ENCODE data around the gene TRMT10B. TPM values are rescaled to one million over a fixed set of nuclear protein-coding genes. Genes with fewer than 3 reads are reported as not detected.
"Not testable (repeated sequence)": the region's sequence is repeated elsewhere in the genome, so short reads cannot be mapped to it uniquely, and the experiment has no call there.

Gene TRMT10B
- polyA plus RNA-seq, 4 donors: 12.2 to 30.2 (median 18.2) TPM

GRCh38 chr9:37749129-37749528, 4.5 kb upstream of the TRMT10B start:
- DNase-seq (ENCODE audit: low read depth in 4 of 4, low spot score in 2 of 4): no peak

GRCh38 chr9:37751186-37751585, 2.4 kb upstream of the TRMT10B start:
- no peak for DNase-seq (ENCODE audit: low read depth in 4 of 4, low spot score in 2 of 4)

GRCh38 chr9:37751704-37752103, 1.9 kb upstream of the TRMT10B start:
- DNase-seq (ENCODE audit: low read depth in 4 of 4, low spot score in 2 of 4): not testable (repeated sequence)

DNA sequence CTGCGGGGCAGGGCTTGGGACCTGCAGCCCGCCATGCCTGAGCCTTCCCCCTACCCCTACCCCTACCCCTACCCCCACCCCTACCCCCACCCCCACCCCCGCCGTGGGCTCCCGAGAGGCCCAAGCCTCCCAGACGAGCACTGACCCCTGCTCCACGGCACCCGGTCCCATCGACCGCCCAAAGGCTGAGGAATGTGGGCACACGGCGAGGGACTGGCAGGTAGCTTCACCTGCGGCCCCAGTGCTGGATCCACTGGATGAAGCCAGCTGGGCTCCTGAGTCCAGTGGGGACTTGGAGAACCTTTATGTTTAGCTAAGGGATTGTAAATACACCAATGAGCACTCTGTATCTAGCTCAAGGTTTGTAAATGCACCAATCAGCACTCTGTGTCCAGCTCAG, 1.5 kb upstream of the TRMT10B start:
- DNase-seq (ENCODE audit: low read depth in 4 of 4, low spot score in 2 of 4): not testable (repeated sequence)

- no peak for DNase-seq (ENCODE audit: low read depth in 4 of 4, low spot score in 2 of 4)
These were observed 740 bp upstream of the TRMT10B start for GRCh38 chr9:37752642-37753488.

- no peak for DNase-seq (ENCODE audit: low read depth in 4 of 4, low spot score in 2 of 4)
These were observed 5.1 kb downstream of the TRMT10B start for GRCh38 chr9:37758747-37759146.

DNA sequence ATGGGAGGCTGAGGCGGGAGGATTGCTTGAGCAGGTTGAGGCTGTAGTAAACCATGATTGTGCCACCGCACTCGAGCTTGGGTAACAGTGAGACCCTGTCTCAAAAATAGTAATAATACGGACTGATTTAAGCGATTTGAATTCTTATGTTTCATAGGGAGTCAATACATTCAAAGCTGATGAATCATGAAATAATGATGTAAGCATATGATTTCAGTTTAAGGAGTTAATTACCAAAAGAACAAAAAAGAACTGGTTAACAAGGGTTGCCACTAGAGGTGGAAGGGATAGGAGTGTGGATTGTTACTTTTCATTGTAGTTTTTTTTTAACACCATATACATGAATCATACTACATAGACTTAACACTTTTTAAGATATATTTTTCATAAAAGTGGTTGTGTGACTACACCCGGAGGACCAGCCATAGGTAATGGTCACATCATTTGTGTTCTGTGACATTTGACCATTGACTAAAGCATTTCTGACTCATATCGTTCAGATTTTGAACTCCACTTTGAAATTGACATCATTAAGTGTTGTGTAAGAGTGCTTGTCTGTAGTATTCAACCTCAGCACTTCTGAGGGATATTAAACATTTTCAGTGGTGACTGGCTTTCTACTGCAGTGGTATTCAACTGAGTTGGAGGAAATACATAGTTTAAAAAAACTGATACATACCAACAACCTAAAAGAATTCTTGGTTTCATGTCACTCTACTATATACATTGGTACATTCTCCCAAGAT, 7.0 kb downstream of the TRMT10B start:
- no peak for DNase-seq (ENCODE audit: low read depth in 4 of 4, low spot score in 2 of 4)

GRCh38 chr9:37761511-37761910, 7.9 kb downstream of the TRMT10B start:
- DNase-seq (ENCODE audit: low read depth in 4 of 4, low spot score in 2 of 4): no peak

- DNase-seq (ENCODE audit: low read depth in 4 of 4, low spot score in 2 of 4): not testable (repeated sequence)
These were observed 11.7 kb downstream of the TRMT10B start for GRCh38 chr9:37765263-37765662.

- DNase-seq (ENCODE audit: low read depth in 4 of 4, low spot score in 2 of 4): no peak
These were observed 15.7 kb downstream of the TRMT10B start for GRCh38 chr9:37769306-37769705.

DNA sequence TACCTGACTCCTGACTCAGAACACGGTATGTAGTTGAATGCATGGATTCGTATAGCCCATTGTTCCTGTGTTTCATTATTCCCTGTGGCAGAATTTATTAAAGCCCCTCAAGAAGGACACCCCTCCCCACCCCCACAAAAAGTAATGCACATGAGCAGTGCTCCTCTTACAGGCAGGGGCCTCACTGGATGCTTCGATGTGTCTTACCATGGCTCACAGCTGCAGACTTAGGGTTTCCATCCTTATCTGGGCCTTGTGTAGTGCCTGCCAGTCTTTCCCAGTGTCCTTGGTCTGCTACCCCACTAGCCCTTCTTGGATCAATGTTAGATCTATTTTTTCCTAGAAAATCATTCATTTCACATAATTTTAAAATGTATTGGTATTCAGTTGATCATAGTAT, 16.4 kb downstream of the TRMT10B start:
- no peak for DNase-seq (ENCODE audit: low read depth in 4 of 4, low spot score in 2 of 4)

- no peak for DNase-seq (ENCODE audit: low read depth in 4 of 4, low spot score in 2 of 4)
These were observed 21.8 kb downstream of the TRMT10B start for GRCh38 chr9:37775216-37775919.

GRCh38 chr9:37776328-37776727, 22.7 kb downstream of the TRMT10B start:
- DNase-seq (ENCODE audit: low read depth in 4 of 4, low spot score in 2 of 4): no peak

DNA sequence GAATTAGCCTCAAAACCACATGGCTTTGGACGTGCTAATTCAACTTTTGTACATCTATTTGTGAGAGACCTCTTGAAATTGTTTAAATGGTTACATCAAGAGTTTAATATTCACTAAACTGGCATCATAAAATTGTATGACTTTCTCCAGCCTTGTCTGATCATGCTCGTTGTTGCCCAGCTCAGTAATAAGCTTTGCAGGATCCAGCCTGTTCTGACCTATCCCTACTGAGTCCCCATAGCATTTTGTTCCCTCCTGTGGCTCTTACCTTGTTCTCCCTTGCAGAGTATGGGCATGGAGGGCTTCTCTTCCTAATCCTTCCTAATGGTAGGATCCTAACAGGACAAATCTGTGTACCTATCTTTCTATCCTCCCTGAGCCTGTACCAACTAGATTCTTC, 24.9 kb downstream of the TRMT10B start:
- no peak for DNase-seq (ENCODE audit: low read depth in 4 of 4, low spot score in 2 of 4)

DNA sequence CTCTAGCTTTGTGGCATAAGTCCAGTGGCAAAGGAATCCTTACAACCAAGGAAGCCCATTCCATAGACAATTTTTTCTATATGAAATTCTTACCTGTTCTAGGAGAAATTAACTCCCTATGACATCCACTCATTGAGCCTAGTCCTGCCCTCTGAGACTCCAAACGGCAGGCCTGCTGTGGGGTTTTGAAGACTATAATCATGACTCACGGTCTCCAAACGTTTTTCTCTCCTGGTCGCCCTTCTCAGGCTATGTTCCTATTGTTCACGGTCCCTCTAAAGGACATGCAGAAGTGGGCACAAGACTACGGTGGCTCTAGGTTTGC, 30.6 kb downstream of the TRMT10B start:
- DNase-seq (ENCODE audit: low read depth in 4 of 4, low spot score in 2 of 4): no peak

DNA sequence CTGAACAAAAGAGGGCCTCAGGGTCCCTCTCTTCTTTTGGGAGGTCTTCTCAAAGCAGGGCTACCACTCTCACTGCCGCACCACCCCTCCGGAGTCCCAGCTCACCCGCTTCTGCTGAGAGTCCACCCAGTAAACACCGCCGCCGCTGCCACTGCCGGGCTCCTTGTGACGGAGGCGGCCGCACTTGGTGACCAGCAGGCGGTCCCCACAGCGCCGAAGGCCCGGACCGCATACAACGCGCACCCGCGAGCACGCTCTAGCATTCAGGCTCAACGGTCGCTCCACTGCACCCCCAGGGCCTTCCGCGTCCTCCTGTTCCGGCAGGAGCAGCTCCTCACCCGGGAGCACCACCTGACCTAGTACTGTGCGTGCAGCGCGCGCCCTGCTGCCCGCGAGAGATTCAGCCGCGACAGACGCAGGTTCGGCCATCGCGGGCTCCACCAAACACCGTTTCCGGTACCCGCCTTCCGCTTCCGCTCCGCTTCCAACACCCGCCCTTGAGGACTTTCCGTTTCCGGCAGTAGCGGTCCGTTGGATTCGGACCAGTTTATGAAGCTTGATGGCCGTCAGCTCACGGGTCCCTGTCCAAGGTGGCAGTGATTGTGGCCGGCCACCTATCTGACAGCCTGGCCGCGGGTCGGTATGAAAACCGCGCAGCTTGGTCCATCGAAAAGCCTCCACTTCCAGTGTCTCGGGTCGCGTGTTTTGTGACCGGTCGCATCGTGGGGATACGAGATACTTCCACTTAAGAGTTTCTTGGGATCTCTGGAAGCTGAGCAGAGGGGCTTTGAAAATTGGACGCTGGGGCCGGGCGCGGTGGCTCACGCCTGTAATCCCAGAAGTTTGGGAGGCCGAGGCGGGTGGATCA, 31.2 kb downstream of the TRMT10B start, which contains the start of gene EXOSC3:
EXOSC3 (minus strand) TSS at position 449 of the 868 bp plus-strand sequence; CDS start at position 429, 20 bp downstream.
- DNase-seq (ENCODE audit: low read depth in 4 of 4, low spot score in 2 of 4): peak; percentile 74 to 85 (median 79)

DNA sequence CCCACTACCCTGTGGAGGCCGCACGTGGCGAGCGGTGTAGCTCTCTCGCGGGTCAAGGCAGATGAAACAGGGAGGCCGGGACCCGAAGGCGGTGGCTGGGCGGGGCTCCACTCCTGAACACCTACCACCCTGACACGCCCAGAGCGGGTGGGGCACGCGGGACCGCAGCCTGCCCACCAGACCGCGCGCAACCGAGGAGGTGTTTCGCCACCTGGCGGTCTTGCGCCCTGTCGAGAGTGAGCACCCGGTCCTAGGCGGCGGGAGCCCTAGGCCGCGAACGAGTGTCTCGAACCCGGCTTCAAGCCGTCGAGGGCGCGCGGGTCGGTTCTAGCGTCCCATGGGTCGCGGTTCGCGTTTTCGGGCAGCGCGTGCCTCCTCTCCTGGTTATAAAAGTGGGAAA, 33.5 kb downstream of the TRMT10B start:
- no peak for DNase-seq (ENCODE audit: low read depth in 4 of 4, low spot score in 2 of 4)

DNA sequence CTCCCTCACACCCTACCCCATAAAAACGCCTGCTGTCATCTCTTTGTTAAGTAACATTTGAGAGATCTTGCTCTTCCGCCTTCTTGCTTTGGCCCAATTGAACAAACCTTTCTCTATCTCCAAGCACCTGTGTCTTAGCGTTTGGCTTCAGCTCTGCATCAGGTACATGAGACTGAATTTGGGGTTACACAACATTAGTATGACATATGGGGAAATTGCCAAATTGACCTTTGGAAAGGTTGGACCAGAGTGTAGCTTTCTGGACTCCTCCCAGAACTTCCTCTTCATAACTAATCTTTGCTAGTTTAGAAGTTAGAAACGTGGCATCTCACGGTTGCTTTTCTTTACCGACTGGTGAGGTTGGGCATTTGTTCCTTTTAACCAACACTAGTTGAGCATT, 34.7 kb downstream of the TRMT10B start:
- DNase-seq (ENCODE audit: low read depth in 4 of 4, low spot score in 2 of 4): no peak

DNA sequence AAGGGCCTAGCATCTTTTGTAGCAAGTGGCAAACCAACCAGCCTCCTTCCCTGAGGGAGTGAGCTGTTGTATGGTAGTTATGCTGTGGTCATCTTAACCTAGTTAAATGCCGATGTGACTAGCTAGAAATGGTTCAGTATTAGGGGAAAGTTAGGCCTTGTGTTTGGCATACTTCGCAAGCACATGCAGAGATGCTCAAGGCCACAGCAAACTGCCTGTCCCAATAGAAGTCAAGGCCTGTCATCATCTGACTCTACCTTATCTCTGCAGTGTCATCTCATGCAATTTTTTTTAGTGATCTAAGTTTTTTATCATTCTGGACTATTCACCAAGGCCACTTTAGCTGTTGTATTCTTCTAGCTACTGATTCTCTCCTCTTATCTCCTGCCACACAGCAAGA, 36.5 kb downstream of the TRMT10B start:
- DNase-seq (ENCODE audit: low read depth in 4 of 4, low spot score in 2 of 4): no peak

DNA sequence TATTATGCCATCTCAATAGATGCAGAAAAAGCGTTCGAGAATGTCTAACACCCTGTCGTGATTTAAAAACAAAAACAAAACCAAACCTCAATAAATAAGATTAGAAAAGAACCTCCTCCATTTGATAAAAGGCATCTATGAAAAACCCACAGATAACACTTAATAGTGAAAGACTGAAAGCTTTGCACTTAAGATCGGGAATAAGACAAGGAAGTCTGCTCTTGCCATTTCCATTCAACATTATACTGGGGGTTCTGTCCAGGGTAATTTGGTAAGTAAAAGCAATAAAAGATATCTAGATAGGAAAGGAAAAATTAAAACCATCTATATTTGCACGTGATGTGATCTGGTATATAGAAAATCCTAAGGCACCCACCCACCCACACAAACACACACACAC, 38.5 kb downstream of the TRMT10B start:
- DNase-seq (ENCODE audit: low read depth in 4 of 4, low spot score in 2 of 4): no peak

Measured in left renal cortex interstitium (tissue), 4 donors.